GM21529 (cell line): ENCODE data around the gene TARDBP.
"Not testable (repeated sequence)": the region's sequence is repeated elsewhere in the genome, so short reads cannot be mapped to it uniquely, and the experiment has no call there.

Experiments used
- ATAC-seq: cut with Tn5 transposase; IDR thresholded peaks from one replicate; pipeline ENCODE4 v1.9.1; 2021; ENCODE audit not compliant: unreplicated experiment

The TARDBP gene

DNA sequence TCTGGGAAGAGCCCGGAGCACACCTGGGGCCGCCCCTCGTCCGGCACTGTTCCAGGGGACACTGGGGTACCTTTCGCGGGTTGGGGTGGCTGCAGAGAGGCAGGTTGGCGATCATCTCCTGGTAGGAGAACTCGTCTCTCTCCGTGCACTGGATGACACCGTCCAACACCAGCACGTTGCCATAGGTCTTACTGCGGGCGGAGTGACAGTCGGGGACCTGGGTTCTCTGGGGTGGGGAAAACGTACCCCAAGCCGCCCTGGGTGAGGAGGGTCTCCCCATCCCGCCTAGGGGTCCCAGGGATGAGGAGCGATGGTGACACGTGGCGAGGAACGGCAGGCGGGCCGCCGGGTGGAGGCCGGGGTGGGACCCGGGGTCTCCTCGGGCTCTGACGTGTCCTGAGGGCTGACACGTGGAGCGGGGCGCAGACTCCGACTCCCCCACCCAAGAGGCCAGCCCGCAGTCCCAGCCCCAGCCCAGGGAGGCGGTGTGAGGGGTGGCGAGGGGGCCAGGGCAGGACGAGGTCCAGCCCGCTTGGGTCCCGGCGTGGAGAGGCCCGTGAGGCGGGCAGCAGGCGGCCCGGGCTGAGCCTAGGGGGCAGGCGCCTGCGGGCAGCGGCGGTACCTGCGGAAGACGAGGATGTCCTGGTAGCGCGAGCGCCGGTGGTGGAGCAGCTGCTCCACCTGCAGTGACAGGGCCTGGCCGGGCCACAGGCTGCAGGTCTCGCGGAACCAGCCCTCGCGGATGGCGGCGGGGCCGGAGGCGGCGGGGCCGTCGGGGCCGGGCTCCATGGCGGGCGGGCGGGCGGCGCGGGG lies 46.9 kb downstream of the TARDBP start:
- peak; percentile 20 for ATAC-seq

DNA sequence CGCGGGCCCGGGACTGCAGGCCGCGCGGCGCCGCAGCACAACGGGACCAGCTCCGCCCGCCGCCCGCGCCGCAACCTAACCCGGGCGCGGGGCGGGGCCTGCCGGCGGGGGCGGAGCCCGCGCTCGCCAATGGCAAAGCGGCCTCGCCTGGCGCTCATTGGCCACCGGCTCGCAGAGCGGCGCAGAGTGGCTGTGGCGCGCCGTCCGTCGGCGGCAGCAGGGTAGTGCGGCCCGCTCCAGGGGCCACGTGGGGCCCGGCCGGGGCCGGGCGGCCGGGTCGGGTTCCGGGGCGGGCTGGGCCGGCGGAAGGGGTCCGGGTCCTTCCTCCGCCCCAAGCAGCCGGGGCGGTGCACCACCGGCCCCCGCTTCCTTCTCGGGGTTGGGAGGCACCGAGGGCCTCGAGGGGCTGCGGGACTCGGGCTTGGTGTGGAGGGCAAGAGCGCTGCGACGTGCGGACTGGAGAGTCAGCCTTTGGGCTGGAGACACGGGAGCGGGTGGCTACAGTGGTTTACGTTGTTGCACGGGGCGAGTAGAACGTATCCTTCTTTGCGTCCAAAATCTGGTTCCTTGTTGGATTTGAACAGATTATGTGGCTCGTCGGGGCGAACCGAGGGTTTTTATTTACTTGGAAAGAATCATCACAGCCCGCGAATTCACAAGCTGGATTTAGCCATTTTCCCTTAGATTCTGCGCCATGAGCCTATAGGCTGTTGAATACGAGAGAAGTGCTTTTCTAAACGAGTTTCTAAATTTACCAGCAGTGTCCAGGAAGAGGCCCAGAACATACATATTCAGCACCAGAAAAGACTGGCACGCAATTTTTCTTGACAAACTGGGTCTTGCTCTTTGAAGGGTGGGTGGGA lies 47.7 kb downstream of the TARDBP start, which contains the start of gene SRM:
Gene SRM (minus strand): TSS at position 51 of the 863 bp plus-strand sequence. CDS start 75 bp downstream, outside the sequence.
- ATAC-seq, result peak; percentile 77

DNA sequence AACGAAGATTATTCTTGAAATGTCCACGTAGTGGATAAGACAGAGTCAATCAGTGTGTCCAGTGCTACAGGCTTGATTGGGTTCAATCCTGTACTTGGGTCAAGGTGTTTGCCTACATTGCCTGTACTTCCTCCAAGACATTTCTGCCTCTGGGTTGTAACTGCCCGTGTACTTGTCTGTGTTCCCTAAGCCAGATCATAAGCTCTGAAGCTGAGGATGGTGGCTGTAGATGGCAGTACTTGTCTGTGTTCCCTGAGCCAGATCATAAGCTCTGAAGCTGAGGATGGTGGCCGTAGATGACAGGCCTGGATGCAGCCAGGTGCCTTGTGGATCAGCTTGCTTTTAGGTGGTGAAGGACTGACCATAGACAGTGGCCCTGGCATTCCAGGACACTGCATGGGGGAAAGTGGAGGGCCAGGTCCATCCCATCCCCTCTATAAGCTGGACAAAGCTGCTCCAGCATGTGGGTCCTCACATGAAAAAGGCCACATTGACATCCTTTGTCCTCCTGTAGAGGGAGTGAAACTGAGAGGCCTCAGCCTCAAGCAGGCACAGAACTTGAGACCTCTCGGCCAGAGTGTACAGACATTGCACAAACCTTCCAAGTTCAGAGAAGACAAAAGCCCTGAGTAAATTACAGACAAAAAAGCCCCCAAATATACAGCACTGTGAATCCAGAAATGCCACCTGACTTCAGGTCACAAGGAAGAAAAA lies 49.4 kb downstream of the TARDBP start:
- no peak for ATAC-seq

DNA sequence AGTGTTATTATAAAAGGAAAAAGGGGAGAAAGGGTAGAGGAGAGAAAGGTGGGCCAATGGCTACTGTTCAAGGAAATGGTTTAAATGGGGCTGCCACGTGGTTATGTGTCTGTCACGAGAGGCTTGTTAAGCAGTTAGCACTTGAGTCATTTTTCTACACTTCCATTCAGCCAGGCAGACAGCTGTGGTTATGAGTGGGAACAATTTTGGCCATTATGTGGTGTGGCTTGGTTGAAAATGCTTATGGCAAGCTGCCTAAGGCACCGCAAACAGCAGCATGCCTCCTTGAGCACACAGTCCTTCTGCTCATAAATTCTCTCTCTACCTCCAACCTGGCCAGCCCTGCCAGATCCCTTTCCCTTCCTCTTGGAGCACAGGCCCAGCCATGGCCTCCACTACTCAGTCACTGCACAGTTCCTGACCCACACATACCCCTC lies 50.5 kb downstream of the TARDBP start:
- peak; percentile 24 for ATAC-seq

DNA sequence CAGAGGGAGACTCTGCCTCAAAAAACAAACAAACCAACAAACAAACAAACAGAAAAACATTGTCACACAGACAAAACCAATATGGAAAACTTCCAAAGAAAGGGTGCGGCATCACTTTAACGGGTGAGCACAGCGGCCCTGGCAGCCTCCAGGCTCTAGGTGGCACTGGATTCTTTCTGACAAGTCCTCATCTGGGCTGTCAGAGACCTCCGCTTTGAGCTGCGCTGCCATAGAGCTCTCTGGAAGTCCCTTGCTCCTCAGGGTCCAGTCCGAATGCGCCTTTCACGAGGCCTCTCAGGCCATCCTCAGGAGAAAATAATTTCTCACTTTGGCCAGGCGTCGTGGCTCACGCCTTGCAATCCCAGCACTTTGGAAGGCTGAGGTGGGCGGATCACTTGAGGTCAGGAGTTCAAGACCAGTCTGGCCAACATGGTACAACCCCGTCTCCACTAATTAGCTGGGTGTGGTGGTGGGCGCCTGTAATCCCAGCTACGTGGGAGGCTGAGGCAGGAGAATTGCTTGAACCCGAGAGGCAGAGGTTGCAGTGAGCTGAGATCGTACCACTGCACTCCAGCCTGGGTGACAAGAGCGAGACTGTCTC lies 51.6 kb downstream of the TARDBP start:
- not testable (repeated sequence) for ATAC-seq

DNA sequence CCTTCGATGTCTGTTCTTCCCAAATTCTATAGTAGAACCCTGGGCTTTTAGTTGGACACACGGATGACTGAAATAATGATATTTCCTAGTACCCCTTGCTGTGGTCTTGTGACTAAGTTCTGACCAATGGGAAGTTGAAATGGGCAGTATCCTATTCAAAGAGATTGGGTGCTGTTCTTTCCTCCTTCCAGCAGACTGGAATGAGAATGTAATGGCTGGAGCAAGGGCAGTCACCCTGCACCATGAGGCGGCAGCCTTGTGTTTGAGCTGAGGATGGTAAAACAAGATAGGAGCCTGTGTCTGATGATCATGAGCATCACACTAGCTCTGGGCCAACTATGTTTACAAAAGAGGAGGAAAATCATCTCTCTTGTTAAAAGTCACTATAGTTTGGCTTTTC lies 52.5 kb downstream of the TARDBP start:
- no peak for ATAC-seq

DNA sequence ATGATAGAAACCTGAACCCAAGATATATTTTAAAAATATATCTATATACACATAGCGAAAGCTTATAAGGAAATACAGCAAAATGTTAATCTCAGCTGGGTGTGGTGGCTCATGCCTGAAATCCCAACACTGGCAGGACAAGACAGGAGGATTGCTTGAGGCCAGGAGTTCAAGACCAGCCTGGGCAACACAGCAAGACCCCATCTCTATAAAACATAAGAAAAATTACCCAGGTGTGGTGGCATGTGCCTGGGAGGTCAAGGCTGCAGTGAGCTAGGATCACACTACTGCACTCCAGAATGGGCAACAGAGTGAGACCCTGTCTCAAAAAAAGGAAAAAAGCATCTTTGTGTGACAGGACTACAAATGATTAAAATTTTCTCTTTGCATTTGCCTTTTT lies 53.3 kb downstream of the TARDBP start:
- ATAC-seq, result no peak

DNA sequence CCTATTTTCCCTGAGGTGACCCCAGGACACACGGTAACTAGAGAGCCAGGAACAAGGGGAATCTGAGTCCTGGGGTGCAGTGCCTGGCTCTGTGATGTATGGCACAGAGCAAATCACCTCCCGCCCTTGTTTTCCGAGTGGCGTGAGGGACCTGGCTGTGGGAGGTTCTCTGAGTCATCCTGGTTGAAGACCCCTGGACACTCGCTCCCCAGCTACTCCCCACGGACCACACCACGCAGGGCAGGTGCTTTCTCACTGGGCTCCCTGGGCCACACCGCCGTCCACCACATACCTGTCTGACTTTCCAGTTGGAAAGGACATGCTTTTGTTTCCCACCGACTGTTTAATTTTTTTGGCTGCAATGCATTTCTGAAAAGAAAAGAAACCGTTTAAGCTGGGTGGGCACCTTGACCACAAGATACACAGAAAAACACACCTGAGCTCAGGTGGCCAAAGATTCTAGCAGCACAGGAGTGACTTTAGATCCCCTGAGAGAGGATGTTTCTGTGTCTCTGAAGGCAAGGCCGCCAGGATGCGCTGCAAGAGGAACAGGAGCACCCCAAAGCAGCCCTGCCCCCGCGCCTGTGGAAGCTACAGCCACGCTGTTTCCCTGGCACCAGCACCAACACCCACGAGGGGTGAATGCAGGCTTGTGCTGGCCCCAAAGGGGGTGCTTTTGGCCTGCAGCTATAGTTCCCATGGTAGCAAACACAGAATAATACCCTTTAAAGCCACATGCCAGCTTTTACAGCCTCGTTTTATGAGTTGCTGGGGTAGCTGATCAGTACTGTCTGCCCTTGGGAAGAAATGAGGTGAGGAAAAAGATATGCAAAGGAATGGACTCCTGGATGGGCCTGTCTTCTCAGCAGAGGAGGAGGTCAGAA lies 55.5 kb downstream of the TARDBP start:
- no peak for ATAC-seq

DNA sequence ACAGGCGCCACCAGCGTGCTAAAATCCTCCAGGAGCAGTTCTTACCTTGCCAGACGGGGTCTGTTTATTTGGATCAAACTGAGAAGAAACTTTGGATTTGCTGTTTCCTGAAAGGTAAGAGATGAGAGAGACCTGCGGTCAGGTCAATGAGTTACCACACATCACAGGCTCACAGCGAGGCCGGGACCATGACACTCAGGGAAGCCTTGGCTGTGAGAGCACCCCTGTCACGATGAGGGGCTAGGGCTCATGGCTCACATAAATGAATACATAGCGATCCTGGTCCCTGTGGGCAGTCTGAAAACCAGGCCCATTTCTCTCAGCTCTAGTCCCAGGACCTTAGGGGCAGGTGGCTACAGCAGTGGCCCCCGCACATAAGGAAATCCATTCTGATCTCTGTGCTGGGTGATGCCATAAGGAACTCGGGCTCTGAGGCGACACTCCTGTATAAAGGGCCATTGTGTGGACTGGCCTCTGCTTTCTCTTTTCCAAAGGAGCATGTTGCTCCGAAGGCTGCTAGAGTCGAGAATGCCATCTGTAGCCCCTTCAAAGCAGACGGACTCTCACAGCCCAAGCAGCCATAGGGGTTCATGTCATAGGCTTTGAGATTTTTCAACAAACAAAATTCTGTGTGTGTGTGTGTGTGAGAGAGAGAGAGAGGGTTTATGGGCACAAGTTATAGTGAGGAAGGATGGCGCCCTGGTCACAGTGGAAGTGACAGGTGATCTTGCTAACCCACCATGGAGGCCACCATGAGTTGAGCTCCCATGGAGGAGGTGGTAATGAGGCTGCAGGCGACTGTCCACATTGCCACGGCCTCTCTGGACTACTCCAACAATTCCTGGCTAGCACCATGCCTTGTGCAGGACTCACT lies 56.4 kb downstream of the TARDBP start:
- ATAC-seq, result no peak

DNA sequence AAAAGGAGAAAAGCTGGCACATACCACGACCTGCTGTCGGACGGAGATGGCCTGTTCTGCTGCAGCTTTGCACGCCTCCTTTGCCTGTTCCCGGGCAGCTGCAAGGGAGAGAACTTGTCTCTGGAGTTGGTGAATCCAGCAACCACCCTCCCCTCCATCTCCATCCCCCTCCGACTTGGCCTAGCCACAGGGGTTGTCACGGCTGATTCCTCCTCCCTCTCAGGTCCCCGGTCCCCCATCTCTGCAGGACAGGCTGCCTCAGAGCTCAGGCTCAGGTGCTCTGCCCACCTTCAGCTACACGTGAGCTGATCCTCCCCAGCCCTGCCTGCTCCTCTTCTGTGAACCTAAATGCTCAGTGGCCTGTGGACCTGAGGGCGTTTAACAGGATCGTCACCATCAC lies 58.4 kb downstream of the TARDBP start:
- no peak for ATAC-seq

DNA sequence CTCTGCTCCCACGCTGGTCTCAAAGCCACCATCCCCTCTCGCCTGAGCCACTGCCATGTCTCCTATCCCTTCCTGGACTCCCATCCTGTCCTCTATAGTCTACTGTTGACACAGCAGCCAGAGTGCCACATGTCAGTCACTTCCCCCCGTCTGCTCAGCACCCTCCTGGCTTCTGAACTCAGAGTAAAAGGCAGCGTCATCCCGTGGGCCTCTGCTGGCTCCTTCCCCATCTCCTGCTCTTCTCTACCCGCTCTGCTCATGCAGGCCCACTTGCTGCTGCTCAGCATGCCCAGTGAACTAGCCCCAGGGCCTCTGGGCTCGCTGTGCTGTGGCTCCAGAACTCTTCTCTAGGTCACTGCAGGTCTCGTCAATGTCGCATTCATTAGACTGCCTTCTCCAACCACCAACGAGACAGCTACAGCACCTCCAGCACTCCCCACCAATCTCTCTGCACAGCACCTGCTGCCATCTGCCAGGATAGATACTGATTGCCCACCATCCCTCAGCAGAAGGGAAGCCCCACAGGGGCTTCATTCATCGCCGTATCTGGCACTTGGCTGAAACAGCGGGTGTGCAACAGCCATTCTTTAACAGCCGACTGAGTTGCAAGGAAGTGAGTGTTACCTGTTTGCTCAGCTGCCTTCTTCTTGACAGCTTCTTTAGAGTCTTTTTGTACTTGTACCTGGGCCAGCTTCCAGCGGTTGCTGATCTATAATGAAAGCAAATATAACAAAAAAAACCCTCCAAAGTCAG lies 59.2 kb downstream of the TARDBP start:
- ATAC-seq, result no peak

DNA sequence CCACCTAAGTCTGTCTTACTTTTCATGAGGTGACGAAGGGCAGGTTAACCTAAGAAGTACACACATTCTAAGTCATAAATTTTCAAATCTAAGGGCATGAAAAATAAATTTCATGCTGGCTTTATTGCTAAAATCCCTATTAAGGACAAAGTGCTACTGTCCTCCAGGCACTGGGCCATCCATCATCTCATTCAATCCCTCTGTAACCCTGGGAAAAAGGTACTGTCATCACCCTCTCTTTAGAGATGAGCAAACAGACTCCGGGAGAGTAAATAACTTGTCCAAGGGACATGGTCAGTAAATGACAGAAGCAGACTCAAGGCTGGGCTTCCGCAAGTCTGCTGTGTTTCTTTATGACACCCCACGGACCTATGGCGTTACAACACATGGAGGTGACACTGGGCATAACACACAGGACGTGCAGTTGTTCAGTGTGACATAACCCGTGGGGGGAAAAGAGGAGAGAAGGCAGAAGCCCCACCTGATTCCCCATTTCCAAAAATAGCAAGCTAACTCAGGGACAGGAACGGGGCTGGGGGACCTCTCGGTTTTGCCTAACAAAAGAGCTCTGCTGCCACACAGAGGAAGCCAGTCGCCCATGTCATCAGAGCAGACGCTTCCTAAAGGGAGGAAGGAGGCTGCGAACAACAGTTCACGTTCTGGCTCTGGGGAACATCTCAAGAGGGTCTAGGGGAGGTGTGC lies 59.9 kb downstream of the TARDBP start:
- ATAC-seq, result no peak

DNA sequence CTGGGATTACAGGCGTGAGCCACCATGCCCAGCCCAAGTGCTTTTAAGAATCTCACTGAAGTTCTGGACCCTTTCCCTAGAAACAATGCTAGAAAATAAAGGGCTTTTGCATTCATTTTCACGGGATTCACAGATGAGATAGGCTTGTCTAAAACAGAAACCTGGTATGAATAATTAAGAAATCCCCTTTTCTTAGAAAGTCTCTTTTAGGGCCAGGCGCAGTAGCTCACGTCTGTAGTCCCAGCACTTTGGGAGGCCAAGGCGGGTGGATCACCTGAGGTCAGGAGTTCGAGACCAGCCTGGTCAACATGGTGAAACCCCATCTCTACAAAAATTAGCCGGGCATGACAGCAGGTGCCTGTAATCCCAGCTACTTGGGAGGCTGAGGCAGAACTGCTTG lies 60.9 kb downstream of the TARDBP start:
- ATAC-seq, result not testable (repeated sequence)
